Erythroblast (primary cell): ENCODE results near the gene CHRNA3.

ENCODE experiments used
- GATA1 ChIP-seq: IDR thresholded peaks from 2 replicates; pipeline ENCODE4 v1.6.1; 2011; ENCODE audit warnings: low read depth, mild to moderate bottlenecking, control low read depth, low read length, moderate library complexity
- POLR2A ChIP-seq: IDR thresholded peaks from 2 replicates; pipeline ENCODE4 v1.6.1; 2011; ENCODE audit warnings: mild to moderate bottlenecking, low read length

DNA sequence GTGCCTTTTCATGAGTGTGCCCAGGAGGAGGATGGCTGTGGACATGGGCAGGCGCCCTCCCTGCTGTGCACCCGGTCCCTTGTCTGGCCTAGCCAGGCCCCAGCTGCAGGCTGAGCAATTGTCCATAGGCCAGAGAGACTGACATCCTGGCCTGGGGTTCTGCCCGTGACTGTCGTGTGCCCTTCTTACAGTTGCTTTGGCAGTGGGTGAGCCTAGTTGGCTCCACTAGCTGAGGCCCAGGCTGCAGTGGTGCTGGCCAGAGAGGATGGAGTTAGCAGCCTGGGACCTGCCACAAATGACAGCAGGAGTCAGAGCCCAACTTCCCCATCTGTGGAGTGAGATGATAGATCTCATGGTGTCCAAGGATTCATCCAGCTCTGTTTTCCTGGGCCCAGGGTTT lies 29.2 kb upstream of the CHRNA3 start:
- no peak for TF ChIP-seq POLR2A
- no peak for TF ChIP-seq GATA1
